Measurements from ENCODE around the gene MRM3.

Gene MRM3

GRCh38 chr17:836151-836550, 54.0 kb downstream of the MRM3 start:
- TF ChIP-seq CTCF (IDR thresholded peaks at IDR 0.05) = no peak

- TF ChIP-seq CTCF (IDR thresholded peaks at IDR 0.05) = no peak
Observed at GRCh38 chr17:838486-838885, 56.3 kb downstream of the MRM3 start.

GRCh38 chr17:841313-841712, 59.2 kb downstream of the MRM3 start:
- no peak for TF ChIP-seq CTCF (IDR thresholded peaks at IDR 0.05)
